Left ventricle myocardium superior (tissue), 1 donor: ENCODE measurements around the gene CPLX4. TPM values are rescaled to one million over a fixed set of nuclear protein-coding genes. Genes with fewer than 3 reads are reported as not detected.

Experiments
- ATAC-seq: fragments of 200-7000 bp; cut with Tn5 transposase; one replicate; pipeline ENCODE4 v1.9.1; 2020; ENCODE audit warnings: mild to moderate bottlenecking, moderate library complexity
- DNase-seq: peaks from one replicate; pipeline ENCODE4 v3.0.0-alpha.2; 2020
- intact Hi-C: fragments of 100-400 bp; cut with micrococcal nuclease; formaldehyde crosslinking; loops from one replicate; pipeline ENCODE4 v1.11.0; 2022
- total RNA-seq: library from RNA; stranded (reverse); fragmentation: NEBNext Ultra II Directional; extraction: Animal tissue kit (Norgen Biotek cat#: 25700); gene quantifications from one replicate; pipeline ENCODE4 v1.2.1, GENCODE V29; 2021
- donor health status: DM: no; HTN: yes; CAD: no; lungs with severe emphysema.

CPLX4 gene
- total RNA-seq, 1 donor from 2014 or later: not detected

DNA sequence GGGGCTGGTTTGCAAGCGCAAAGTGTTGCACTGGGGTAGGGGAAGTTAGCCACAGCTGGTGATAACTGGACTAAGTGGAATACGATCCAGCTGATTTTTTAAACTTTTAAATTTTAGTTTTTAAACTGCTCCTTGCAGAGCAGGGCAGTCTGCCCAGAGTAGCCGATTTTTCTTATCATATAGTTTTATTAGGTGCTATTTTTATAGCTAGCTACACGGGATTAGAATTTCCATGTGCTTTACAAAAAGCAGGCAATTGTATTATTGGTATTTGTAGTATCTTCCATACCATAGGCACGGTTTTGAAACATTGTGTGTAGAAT lies 9.6 kb downstream of the CPLX4 start:
- DNase-seq (no peak), ATAC-seq (peak; percentile 68)
- intact Hi-C loops: loop anchor here (5.0 kb wide), 1 partner anchor 93 kb away; no protein-coding TSS in a partner anchor

DNA sequence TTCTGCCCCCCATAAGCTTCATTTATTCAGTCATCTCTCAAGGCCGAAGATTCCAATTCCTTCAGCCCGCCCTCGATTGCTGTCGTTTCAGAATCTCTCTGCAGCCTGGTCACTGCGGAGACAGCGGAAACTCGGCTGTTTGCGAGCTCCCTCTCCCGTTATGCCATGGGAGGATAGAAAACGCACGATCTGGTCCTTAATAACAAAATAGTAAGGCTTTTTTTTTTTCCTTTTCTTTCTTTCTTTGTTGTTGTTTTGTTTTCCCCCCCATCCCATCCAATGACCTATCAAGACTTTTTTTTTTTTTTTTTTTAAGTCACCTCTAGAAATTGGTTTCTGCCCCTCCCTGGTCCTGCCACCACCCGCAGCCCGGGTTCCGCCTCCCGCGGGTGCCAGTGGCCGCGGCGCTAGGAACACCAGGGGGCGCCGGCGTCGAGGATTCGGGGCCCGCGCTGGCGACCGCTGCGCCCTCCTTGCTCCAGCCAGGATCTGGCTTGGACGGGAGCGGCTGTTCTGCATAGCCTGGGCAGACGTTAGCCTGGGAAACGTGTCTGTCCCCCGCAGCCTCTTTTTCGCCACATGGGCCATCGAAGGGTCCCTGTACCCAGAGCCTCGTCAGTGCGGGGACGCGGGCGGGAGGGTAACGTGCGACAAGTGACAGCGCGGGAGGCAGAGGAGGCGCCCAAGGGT lies 10.1 kb downstream of the CPLX4 start:
- ATAC-seq (peak; percentile 100), DNase-seq (peak; percentile 91)
- intact Hi-C loops: loop anchor here (5.0 kb wide), 1 partner anchor 94 kb away; no protein-coding TSS in a partner anchor

DNA sequence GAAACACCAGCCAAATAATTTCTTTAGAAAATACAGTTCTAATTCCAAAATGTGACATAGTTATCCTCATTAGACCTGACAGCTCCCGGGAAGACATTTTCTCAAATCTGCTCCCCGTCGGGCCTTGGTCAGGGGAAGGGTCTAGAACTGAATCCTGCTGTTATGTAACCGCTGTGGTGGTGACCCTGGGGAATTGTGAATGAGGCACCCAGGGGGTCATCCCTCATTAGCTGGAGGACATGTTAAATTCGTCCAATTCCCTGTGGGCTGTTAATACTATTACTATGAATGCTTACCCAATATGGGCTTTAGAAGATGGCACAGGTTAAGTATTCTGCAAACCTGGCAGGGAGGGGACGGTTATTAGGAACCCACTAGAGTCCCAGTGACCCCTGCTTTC lies 11.8 kb downstream of the CPLX4 start:
- DNase-seq (no peak), ATAC-seq (no peak)
- intact Hi-C loops: loop anchor here (5.0 kb wide), 1 partner anchor 96 kb away; no protein-coding TSS in a partner anchor

DNA sequence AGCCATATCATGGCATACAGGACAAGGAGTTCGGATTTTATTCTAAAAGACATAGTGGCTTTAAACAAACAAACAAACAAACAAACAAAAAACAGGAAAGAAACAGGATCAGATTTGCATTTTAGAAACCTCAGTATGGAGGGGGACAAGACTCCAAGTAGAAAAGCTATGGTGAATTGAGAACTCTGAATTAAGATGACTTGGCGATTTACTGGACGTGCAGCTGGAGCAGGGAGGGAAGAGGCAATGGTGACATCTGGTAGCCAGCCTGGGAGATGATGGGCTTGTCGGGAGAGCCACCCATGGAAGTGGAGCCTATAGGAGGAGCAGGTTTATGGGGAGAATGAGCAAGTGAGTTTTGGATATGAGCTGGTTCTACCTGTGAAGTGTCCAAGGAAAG lies 13.2 kb downstream of the CPLX4 start:
- DNase-seq (no peak), ATAC-seq (no peak)
- intact Hi-C loops: loop anchor here (5.0 kb wide), 1 partner anchor 97 kb away; no protein-coding TSS in a partner anchor

DNA sequence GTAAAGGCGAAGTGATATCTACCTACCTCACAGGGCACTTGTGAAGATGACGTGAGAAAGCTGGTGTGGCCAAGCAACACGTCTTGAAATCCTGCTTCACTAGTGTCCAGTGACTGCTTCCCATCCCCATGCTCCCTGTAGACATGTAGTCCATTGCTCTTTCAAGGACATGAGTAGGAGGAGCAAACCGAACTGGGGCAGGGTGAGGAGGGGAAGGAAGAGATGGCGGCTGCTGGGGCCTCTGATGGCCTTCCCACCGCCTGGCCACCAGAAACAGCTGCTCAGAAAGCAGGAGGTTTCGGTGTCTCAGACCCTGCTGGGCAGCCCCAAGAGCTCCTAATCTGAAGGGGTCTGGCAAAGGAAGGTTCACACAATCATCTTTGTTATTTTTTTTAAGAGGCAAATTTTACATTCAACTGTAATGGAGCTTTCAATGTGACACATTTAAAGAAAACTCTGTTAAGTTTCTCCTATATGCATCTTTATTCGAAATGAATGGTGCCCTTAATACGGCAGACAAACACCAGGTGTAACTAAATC lies 14.7 kb downstream of the CPLX4 start:
- no peak for DNase-seq
- intact Hi-C loops: no loop called here

DNA sequence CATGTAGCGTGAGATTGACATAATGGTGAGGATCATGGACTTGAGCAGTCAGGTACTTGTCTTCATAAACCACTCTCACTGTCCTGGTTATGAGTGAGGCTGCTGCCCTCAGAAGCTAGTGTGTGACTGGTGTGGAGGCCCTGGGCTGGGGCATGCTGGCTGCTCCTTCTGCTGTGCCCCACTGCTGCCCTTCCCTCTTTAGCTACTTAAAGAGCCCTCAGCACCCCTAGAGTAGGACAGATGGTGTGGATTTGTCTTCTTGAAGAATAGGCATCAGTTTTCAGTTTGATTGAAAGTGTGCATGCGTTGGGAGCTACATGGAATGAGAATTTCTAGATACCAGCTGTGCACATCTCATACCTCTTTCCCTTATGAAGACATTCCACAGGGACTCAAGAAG lies 15.4 kb downstream of the CPLX4 start:
- ATAC-seq (no peak), DNase-seq (no peak)
- intact Hi-C loops: no loop called here

More for the DNA sequence above, 14.7 kb downstream of the CPLX4 start:
- ATAC-seq: no peak

DNA sequence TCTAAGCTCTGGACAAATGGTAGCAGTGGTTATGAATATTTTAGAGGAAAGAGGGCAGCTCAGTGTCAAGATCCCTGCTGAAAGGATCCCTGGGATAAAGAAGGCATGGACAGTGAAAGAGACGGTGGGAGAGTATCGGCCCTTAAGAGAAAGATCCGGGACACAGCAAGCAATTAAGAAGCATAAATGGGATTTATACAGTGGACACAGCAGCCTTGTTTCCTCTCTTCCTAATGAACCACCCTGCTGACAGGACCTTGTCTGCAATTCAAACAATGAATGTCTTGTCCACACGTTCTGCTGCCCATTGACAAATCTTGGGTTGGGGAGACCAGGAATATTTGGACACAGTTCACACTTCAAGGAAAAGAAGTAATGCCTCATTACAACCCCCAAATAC lies 16.5 kb downstream of the CPLX4 start:
- no peak for DNase-seq
- intact Hi-C loops: no loop called here
- ATAC-seq: no peak

DNA sequence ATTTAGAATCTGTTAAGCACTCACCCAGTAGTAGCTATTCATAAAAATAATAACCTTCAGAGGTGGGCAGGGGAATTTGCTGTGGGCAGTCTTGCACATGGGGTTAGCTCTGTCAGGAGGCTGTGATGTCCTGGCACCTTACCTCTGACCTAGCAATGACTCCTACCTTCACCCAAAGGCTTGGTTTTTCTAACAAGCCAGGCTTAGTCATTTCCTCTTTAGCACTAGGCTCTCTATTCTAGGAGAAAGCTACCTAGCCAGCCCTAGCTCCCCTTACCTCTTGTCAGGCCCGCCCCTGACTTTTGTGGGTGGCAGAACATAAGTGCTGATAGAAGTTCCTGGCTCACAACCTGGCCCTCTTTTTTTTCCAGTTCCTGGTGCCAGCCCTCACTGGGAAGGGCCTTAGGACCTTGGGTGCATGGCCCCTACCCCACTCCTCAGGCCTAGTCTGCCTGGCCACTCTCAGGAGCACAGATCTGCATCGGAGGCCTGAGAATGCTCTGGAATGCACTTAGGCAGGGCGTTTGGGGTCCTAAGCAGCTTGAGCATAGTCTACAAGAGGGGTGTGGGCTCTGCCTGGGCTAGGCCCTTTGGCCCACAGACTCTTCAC lies 17.7 kb downstream of the CPLX4 start:
- ATAC-seq: no peak

DNA sequence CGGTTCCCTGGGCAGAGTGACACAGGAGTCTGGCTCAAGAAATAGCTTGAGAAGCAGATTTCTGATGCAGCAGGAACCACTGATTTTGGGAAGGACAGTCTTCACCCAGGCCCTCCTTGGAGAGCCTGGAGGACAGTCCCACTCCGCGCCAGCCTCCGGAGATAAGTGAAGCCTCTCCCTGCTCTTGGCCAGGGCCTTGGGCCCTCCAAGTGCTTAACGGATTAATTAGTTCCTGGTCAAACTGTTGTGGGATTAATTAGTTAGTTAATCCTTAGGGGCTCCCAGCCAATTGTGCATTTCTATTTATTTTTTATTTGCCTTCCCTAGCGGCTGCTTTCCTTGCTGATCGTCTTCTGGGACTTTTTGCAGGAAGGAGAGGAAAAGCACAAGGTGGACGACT lies 19.6 kb downstream of the CPLX4 start:
- intact Hi-C loops: no loop called here
- no peak for ATAC-seq

More for the DNA sequence above, 17.7 kb downstream of the CPLX4 start:
- intact Hi-C loops: no loop called here
- no peak for DNase-seq

DNA sequence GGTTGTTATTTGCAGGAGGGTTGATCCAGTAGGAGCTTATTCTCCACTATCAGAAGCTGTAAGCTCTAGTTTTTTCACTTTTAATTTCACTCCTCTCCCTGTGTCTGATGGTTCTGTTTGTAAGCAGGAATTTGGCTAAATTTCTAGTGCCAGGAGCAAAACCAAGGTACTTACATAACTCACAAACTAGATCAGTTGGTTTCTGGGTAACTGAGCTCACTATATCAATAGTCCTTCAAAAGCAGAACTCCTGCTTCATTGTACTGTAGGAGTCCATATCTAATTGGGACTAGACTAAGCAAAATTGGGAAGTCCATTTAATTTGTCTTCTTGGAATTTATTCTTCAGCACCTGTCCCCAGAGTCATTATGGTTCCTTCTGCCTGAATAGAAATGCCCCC lies 25.1 kb downstream of the CPLX4 start:
- ATAC-seq (no peak), DNase-seq (no peak)
- intact Hi-C loops: no loop called here

More for the DNA sequence above, 19.6 kb downstream of the CPLX4 start:
- DNase-seq: no peak

DNA sequence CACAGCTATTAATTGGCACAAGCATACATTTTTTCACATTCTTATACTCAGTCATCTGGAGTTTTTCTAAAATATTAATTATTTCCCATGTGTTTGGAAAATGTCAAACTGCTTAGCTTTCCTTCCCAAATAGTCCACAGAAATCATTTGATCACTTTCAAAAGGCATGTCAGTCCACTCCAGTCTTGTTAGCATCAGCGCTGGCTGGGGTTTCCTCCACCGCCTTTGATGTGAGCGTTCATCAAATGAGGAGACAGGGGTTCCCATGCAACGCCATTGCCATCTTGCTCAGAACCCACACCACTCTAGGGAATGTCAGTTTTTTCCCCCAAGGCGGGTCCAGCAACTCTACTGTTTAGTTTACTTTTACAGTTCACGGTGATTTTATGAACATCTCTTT lies 32.1 kb downstream of the CPLX4 start:
- no peak for DNase-seq
- ATAC-seq: no peak
- intact Hi-C loops: no loop called here

DNA sequence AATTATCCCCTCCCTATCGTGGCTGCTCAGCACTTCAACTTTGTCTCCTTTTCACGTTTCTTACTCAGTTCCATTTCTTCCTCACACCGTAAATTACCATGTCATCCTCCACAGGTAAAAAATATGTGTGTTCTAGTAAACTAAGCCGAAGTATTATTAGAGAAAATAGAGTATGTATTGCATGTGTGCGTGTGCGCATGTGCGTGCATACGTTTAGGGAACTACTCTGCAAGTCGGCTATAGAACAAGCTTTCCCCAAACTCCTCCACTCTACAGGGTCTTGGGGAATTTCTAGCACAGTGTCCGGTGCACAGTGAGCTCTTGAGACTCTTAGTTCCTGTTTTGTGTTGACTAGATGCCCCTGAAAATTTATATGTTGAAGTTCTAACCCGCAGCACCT lies 36.1 kb downstream of the CPLX4 start:
- intact Hi-C loops: no loop called here
- DNase-seq: no peak

DNA sequence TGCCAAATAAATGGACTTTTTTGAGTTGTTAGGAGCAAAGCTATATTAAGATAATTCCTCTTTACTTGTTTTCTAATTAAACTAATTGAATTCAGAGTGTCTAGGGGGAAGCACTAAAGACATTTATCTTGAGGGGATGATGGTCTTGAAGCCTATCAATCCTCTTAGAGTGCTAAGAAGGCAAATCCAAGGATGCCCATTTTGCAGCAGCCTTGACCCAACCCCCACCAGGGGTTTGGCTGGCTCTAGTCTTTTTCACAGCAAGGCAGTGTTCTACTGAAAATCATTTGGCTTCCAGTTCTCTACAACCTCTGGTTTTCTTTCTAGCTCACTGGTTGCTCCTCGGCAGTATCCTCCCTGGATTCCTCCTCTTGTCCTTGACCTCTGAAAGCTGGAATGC lies 38.7 kb downstream of the CPLX4 start:
- intact Hi-C loops: no loop called here

More for the DNA sequence above, 36.1 kb downstream of the CPLX4 start:
- no peak for ATAC-seq

DNA sequence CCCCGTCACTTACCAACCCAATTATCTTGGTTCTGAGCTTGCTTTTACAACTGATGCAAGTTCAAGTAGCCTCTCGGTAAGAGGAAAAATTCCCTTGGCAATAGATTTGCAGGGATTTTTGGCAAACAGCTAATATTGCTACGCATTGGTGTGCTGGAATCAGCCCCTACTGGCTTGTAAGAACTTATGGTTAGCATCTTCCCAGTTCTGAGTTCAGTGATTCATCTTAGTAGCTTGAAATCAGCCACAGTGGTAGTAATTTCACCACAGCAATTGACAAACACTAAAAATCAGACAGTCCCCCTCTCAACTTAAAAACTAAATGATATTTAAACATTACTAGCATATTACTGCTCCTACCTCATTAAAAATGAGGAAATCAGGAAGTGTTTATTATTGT lies 39.3 kb downstream of the CPLX4 start:
- DNase-seq (no peak), ATAC-seq (no peak)
- intact Hi-C loops: no loop called here

More for the DNA sequence above, 38.7 kb downstream of the CPLX4 start:
- no peak for ATAC-seq
- DNase-seq: no peak

DNA sequence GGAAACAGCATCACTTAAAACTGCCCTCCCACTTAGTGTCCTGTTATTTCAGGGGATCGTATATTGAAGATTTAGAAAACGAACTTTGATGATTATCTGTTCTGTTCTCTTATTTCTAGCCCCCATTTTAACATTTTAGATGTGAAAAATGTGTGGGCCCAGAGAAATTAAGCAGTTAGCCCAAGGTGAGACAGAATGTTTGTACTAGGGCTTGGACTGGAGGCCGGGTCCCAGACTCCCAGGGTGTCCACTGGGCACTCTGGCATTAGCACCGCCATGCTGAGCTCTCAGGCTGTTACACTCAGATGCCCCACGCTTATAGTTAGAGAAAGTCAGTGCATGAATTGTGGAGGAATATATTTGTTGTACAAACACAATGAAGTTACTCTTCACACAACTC lies 39.7 kb downstream of the CPLX4 start:
- ATAC-seq (no peak), DNase-seq (no peak)
- intact Hi-C loops: no loop called here

DNA sequence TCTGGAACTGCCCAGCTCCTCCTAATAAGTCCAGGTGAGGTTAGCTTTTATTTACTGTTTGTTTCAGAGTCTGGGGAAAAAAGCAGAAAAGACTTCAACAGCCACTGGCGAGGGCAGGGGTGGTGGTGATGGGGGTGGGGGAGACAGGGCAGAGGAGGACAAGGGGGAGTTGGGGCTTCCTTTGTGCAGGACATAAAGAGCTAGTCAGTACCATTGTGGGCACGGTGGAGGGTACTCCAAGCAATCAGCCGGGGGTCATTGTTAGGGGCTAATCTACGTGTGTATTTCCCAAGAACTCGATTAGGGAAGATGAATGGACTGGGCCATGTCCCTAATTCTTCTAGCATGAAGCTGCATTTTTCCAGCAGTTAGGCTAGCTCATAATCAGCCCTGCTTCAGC lies 42.4 kb downstream of the CPLX4 start:
- DNase-seq: no peak
- intact Hi-C loops: no loop called here
- ATAC-seq: no peak

DNA sequence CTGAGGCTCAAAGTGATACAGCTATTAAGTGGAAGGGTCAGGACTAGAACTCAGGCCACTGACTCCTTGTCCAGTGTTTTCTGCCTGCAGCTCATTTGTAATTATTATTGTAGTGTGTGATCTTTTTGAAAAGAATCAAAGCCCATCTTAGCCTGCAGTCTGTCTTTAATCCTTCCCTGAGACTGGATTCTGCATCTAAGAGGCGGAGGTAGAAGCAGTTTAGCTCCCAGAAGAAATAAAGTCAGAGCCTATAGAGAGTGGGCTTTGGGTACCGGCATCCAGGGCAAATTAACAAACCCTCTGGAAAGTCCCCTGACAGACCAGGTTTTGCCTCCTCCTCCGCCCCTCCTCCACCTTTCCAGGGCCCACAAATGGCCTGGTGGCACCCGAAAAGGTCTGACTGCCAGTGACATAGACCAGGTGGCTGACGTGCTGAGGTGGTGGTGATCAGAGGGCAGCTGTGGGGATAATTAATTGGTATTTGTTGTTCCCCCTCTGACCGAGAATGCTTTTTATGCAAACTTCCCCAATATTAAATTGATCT lies 43.0 kb downstream of the CPLX4 start:
- intact Hi-C loops: no loop called here
- no peak for DNase-seq
- no peak for ATAC-seq

DNA sequence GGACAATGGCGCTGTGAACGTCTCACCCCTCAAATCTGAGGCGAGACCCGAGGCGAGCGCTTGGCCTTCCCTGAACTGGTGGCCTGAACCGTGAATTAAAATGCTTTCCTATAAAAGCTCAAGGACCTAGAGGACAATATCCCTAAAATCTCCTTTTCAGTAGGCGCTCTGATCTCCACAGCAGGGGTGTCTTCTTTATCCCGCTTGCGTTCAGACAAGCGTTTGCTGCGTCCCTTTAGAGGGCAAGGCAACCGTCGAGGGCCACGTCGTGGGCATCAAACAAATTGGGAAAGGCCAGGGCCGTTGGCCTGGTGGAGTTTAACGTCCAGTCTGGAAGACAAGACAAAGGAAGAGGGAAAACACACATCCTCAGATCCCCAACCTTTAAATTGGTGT lies 43.9 kb downstream of the CPLX4 start:
- no peak for DNase-seq
- no peak for ATAC-seq
- intact Hi-C loops: no loop called here

DNA sequence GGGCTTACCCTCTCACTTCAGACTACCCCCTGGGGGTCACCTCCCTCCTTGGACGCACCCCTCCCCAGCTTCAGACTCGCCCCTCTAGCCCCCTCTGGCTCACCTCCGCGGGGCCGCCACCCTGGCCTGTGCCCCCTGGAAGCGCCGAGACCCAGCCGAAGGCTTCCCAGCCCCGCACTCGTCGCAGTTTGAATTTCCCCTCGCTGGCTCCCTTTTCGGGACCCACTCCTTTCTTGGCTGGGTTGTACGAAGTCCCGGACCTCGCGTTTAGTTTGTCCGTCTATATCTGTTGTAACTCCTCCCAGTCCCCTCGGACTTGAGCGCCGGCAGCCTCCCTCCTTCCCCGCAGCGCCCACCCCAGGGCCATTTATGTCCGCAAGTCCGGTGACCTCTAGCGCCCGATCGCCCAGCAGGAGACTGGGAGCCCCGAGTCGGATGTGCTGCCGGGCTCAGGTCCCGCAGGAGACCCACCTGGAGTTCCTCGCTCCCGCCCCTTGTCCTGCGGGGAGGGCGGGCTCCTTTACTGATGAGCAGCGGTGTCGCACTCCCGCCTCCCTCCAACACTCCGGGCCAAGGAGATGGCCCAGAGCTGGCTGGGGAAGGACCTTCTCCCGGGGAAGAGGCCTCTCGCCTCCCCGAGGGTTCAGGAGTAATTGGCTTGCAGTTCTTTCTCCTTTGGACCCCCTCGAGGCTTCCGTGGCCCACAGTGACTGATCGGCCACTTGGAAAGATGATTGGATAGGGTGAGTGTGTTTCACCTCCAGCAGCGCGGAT lies 44.5 kb downstream of the CPLX4 start:
- DNase-seq (no peak), ATAC-seq (no peak)
- intact Hi-C loops: no loop called here
